Effector memory CD8-positive, alpha-beta T cell (primary cell): ENCODE data around the gene RANBP3.
"Not testable (repeated sequence)": the region's sequence is repeated elsewhere in the genome, so short reads cannot be mapped to it uniquely, and the experiment has no call there.

Experiments
- ATAC-seq: fragments of 150-1000 bp; cut with Tn5 transposase; replicated peaks from 2 replicates; pipeline ENCODE4 v1.10.0; 2021; ENCODE audit warnings: mild to moderate bottlenecking, moderate library complexity
- DNase-seq, 3 experiments: peaks; one replicate each; pipeline ENCODE4 v3.0.0; 2021
- H3K27ac Mint-ChIP-seq, 2 donors: one replicate each; pipeline ENCODE4 v1.8.0; 2022; ENCODE audit warnings: mild to moderate bottlenecking in 2 of 2, mixed read lengths in 2 of 2, moderate library complexity in 2 of 2
- H3K27me3 Mint-ChIP-seq, 2 donors: one replicate each; pipeline ENCODE4 v1.8.0; 2022; ENCODE audit warnings: mixed read lengths in 2 of 2
- H3K36me3 Mint-ChIP-seq: one replicate; pipeline ENCODE4 v1.8.0; 2022; ENCODE audit warnings: mild to moderate bottlenecking, moderate library complexity, mixed read lengths; ENCODE audit not compliant: insufficient read depth
- H3K4me1 Mint-ChIP-seq, 2 donors: one replicate each; pipeline ENCODE4 v1.8.0; 2022; ENCODE audit warnings: low read depth in 2 of 2, mixed read lengths in 2 of 2
- H3K4me3 Mint-ChIP-seq, 2 donors: one replicate each; pipeline ENCODE4 v1.8.0; 2022; ENCODE audit warnings: mild to moderate bottlenecking in 2 of 2, mixed read lengths in 2 of 2, moderate library complexity in 2 of 2
- H3K9me3 Mint-ChIP-seq, 2 donors: one replicate each; pipeline ENCODE4 v1.8.0; 2022; ENCODE audit warnings: mixed read lengths in 2 of 2

The RANBP3 gene

GRCh38 chr19:5963259-5963658 lies 14.7 kb downstream of the RANBP3 start:
- not testable (repeated sequence) for ATAC-seq, H3K9me3 Mint-ChIP-seq, H3K4me3 Mint-ChIP-seq, H3K27me3 Mint-ChIP-seq, DNase-seq
- peaks cover 65 to 70% of the 10 kb centered on the region in 2 donors for H3K4me1 Mint-ChIP-seq
- peak overlapping the region; percentile 95 to 97 for H3K27ac Mint-ChIP-seq
- H3K36me3 Mint-ChIP-seq, result peaks cover 25% of the 10 kb centered on the region

- H3K36me3 Mint-ChIP-seq, result peaks cover 24% of the 10 kb centered on the region
- H3K4me1 Mint-ChIP-seq, result peaks cover 63 to 65% of the 10 kb centered on the region in 2 donors
- H3K4me3 Mint-ChIP-seq, result peak overlapping the region; percentile 66 to 70
- no peaks in the 10 kb centered on the region for H3K27me3 Mint-ChIP-seq
- peak; percentile 93 for ATAC-seq
- peak overlapping the region; percentile 95 to 97 for H3K27ac Mint-ChIP-seq
- DNase-seq, result peak; percentile 65 to 70 (median 65)
- H3K9me3 Mint-ChIP-seq, result no peaks in the 10 kb centered on the region
These were observed 15.7 kb downstream of the RANBP3 start for GRCh38 chr19:5961969-5962945.

- not testable (repeated sequence) for DNase-seq
These were observed 16.3 kb downstream of the RANBP3 start for GRCh38 chr19:5961641-5961968.

GRCh38 chr19:5960005-5961001 lies 17.6 kb downstream of the RANBP3 start:
- ATAC-seq, result no peak
- H3K27me3 Mint-ChIP-seq, result no peaks in the 10 kb centered on the region
- H3K9me3 Mint-ChIP-seq, result no peaks in the 10 kb centered on the region
- H3K4me3 Mint-ChIP-seq, result peak overlapping the region; percentile 58 to 70
- H3K4me1 Mint-ChIP-seq, result peaks cover 65 to 73% of the 10 kb centered on the region in 2 donors
- peak overlapping the region; percentile 95 to 97 for H3K27ac Mint-ChIP-seq
- DNase-seq, result no peak
- peaks cover 34% of the 10 kb centered on the region for H3K36me3 Mint-ChIP-seq

More at GRCh38 chr19:5961641-5961968, 16.3 kb downstream of the RANBP3 start:
- peak; percentile 31 for ATAC-seq
- H3K27me3 Mint-ChIP-seq, H3K9me3 Mint-ChIP-seq: not testable (repeated sequence)
- Mint-ChIP-seq H3K36me3 (peaks cover 26% of the 10 kb centered on the region), H3K4me1 (peaks cover 63 to 66% of the 10 kb centered on the region in 2 donors), H3K4me3 (peak overlapping the region; percentile 66 to 70), H3K27ac (peak overlapping the region; percentile 95 to 97)

GRCh38 chr19:5959260-5960004 lies 18.5 kb downstream of the RANBP3 start:
- DNase-seq, result no peak
- Mint-ChIP-seq H3K4me1 (peaks cover 66 to 68% of the 10 kb centered on the region in 2 donors), H3K27ac (peak overlapping the region; percentile 95 to 97), H3K36me3 (peaks cover 37% of the 10 kb centered on the region), H3K4me3 (peak overlapping the region; percentile 14 to 31), H3K9me3 (no peaks in the 10 kb centered on the region), H3K27me3 (no peaks in the 10 kb centered on the region)
- no peak for ATAC-seq

GRCh38 chr19:5958851-5959122 lies 19.2 kb downstream of the RANBP3 start:
- H3K27ac Mint-ChIP-seq, result peak overlapping the region; percentile 75 to 97
- H3K4me3 Mint-ChIP-seq, result no peak overlapping the region
- no peaks in the 10 kb centered on the region for H3K27me3 Mint-ChIP-seq
- H3K9me3 Mint-ChIP-seq, result no peaks in the 10 kb centered on the region
- DNase-seq, result no peak
- peaks cover 35% of the 10 kb centered on the region for H3K36me3 Mint-ChIP-seq
- H3K4me1 Mint-ChIP-seq, result peaks cover 66 to 68% of the 10 kb centered on the region in 2 donors
- no peak for ATAC-seq

GRCh38 chr19:5958074-5958850 lies 19.7 kb downstream of the RANBP3 start:
- Mint-ChIP-seq H3K9me3 (no peaks in the 10 kb centered on the region), H3K4me1 (peaks cover 68 to 72% of the 10 kb centered on the region in 2 donors), H3K27ac (peak overlapping the region; percentile 60 to 75), H3K4me3 (peak overlapping the region in 1 of 2 donors; percentile 38), H3K36me3 (peaks cover 35% of the 10 kb centered on the region), H3K27me3 (no peaks in the 10 kb centered on the region)
- DNase-seq, result no peak
- no peak for ATAC-seq

- DNase-seq, result no peak
- H3K36me3 Mint-ChIP-seq, result peaks cover 34% of the 10 kb centered on the region
- H3K27ac Mint-ChIP-seq, result peak overlapping the region; percentile 60 to 75
These were observed 20.8 kb downstream of the RANBP3 start for GRCh38 chr19:5957170-5957569.

GRCh38 chr19:5956728-5957127 lies 21.2 kb downstream of the RANBP3 start:
- DNase-seq, result no peak

More at GRCh38 chr19:5957170-5957569, 20.8 kb downstream of the RANBP3 start:
- H3K4me1 Mint-ChIP-seq, result peaks cover 70% of the 10 kb centered on the region in 2 donors
- ATAC-seq, result no peak
- H3K4me3 Mint-ChIP-seq, result no peak overlapping the region
- H3K9me3 Mint-ChIP-seq, result no peaks in the 10 kb centered on the region
- no peaks in the 10 kb centered on the region for H3K27me3 Mint-ChIP-seq

GRCh38 chr19:5956323-5956722 lies 21.6 kb downstream of the RANBP3 start:
- Mint-ChIP-seq H3K4me1 (peaks cover 64 to 65% of the 10 kb centered on the region in 2 donors), H3K27ac (peak overlapping the region in 1 of 2 donors; percentile 60), H3K9me3 (no peaks in the 10 kb centered on the region), H3K27me3 (no peaks in the 10 kb centered on the region), H3K4me3 (no peak overlapping the region), H3K36me3 (peaks cover 25% of the 10 kb centered on the region)
- no peak for DNase-seq
- ATAC-seq, result no peak

More at GRCh38 chr19:5956728-5957127, 21.2 kb downstream of the RANBP3 start:
- no peak for ATAC-seq
- Mint-ChIP-seq H3K27me3 (no peaks in the 10 kb centered on the region), H3K36me3 (peaks cover 29% of the 10 kb centered on the region), H3K4me3 (no peak overlapping the region), H3K9me3 (no peaks in the 10 kb centered on the region), H3K4me1 (peaks cover 65 to 66% of the 10 kb centered on the region in 2 donors), H3K27ac (peak overlapping the region; percentile 60 to 75)

- no peak for ATAC-seq
- no peaks in the 10 kb centered on the region for H3K27me3 Mint-ChIP-seq
- H3K4me3 Mint-ChIP-seq, result no peak overlapping the region
- no peak for DNase-seq
- peaks cover 64 to 66% of the 10 kb centered on the region in 2 donors for H3K4me1 Mint-ChIP-seq
- no peak overlapping the region for H3K27ac Mint-ChIP-seq
- no peaks in the 10 kb centered on the region for H3K9me3 Mint-ChIP-seq
- H3K36me3 Mint-ChIP-seq, result peaks cover 22% of the 10 kb centered on the region
These were observed 22.4 kb downstream of the RANBP3 start for GRCh38 chr19:5955636-5955935.

- Mint-ChIP-seq H3K4me1 (peaks cover 70 to 73% of the 10 kb centered on the region in 2 donors), H3K4me3 (peak overlapping the region; percentile 53 to 60), H3K27me3 (no peaks in the 10 kb centered on the region), H3K36me3 (peaks cover 29% of the 10 kb centered on the region), H3K9me3 (no peaks in the 10 kb centered on the region), H3K27ac (peak overlapping the region; percentile 90 to 92)
- no peak for ATAC-seq
- DNase-seq, result no peak
These were observed 23.6 kb downstream of the RANBP3 start for GRCh38 chr19:5954293-5954692.
